Chondrocyte (in vitro differentiated cells): ENCODE data around the gene PTPRU. TPM values are rescaled to one million over a fixed set of nuclear protein-coding genes. Genes with fewer than 3 reads are reported as not detected.

ENCODE experiments used
- DNase-seq: peaks from one replicate; pipeline ENCODE4 v3.0.0; 2021; ENCODE audit warnings: mixed read lengths, low spot score
- H3K27ac Mint-ChIP-seq: one replicate; pipeline ENCODE4 v1.8.0; 2021; ENCODE audit warnings: mild to moderate bottlenecking, moderate library complexity, mixed read lengths; ENCODE audit not compliant: unreplicated experiment
- H3K27me3 Mint-ChIP-seq: 2 replicates; pipeline ENCODE4 v1.8.0; 2021; ENCODE audit warnings: low read depth, mixed read lengths
- H3K36me3 Mint-ChIP-seq: 2 replicates; pipeline ENCODE4 v1.8.0; 2021; ENCODE audit warnings: low read depth, mixed read lengths
- H3K4me1 Mint-ChIP-seq: 2 replicates; pipeline ENCODE4 v1.8.0; 2021; ENCODE audit warnings: low read depth, mild to moderate bottlenecking, mixed read lengths
- H3K4me3 Mint-ChIP-seq: one replicate; pipeline ENCODE4 v1.8.0; 2021; ENCODE audit warnings: mild to moderate bottlenecking, moderate library complexity, mixed read lengths; ENCODE audit not compliant: unreplicated experiment
- H3K9me3 Mint-ChIP-seq: 2 replicates; pipeline ENCODE4 v1.8.0; 2021; ENCODE audit warnings: low read depth, mixed read lengths
- total RNA-seq: library from RNA; stranded (reverse); gene quantifications from 3 replicates; pipeline ENCODE4 v1.2.1, GENCODE V29; 2021
- TF ChIP-seq, protein P1 (sequence below): fragments of 200-600 bp; sonication (generic); IDR thresholded peaks from 2 replicates; pipeline ENCODE4 v1.5.0; 2021; ENCODE audit warnings: antibody characterized with exemption, mild to moderate bottlenecking, moderate library complexity

Gene PTPRU
- total RNA-seq, 1 donor from 2014 or later: 12.6 TPM

DNA sequence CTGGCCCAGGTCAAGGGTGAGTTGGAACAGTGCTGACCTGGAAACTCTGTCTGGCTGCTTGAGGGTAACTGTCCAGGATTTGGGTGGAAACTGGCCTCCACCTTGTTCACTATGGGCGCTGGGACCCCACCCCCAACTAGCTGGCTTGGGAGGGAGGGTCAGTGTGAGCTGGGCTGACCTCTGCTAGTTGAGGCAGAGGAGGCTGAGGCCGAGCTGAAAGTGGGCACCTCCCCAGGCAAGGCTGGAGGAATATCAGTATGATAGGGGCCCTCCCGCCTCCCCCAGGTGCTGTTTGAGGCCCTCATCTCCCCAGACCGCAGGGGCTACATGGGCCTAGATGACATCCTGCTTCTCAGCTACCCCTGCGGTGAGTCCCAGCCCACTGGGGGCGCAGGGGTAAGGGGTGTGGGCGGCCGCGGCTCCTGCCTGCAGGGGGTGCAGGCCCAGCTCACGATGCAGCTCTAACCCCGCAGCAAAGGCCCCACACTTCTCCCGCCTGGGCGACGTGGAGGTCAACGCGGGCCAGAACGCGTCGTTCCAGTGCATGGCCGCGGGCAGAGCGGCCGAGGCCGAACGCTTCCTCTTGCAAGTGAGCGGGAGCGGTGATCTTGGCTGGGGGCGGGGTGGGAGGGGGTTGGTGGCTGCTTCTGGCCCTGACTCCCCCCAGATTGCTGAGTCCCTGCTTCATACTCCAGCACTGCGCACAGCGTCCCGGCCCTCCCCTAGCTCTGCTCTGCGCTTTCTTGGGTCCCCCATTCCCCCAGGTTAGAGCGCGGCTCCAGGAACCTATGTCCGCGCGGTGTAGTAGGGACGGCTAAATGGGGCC lies 22.9 kb downstream of the PTPRU start:
- Mint-ChIP-seq H3K36me3 (peaks cover 3% of the 10 kb centered on the region), H3K4me1 (peaks cover 20% of the 10 kb centered on the region), H3K4me3 (peak overlapping the region; percentile 54), H3K9me3 (no peaks in the 10 kb centered on the region), H3K27me3 (peaks cover 5% of the 10 kb centered on the region), H3K27ac (no peak overlapping the region)
- TF ChIP-seq, protein P1, sequence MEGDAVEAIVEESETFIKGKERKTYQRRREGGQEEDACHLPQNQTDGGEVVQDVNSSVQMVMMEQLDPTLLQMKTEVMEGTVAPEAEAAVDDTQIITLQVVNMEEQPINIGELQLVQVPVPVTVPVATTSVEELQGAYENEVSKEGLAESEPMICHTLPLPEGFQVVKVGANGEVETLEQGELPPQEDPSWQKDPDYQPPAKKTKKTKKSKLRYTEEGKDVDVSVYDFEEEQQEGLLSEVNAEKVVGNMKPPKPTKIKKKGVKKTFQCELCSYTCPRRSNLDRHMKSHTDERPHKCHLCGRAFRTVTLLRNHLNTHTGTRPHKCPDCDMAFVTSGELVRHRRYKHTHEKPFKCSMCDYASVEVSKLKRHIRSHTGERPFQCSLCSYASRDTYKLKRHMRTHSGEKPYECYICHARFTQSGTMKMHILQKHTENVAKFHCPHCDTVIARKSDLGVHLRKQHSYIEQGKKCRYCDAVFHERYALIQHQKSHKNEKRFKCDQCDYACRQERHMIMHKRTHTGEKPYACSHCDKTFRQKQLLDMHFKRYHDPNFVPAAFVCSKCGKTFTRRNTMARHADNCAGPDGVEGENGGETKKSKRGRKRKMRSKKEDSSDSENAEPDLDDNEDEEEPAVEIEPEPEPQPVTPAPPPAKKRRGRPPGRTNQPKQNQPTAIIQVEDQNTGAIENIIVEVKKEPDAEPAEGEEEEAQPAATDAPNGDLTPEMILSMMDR: no peak
- peak; percentile 77 for DNase-seq

DNA sequence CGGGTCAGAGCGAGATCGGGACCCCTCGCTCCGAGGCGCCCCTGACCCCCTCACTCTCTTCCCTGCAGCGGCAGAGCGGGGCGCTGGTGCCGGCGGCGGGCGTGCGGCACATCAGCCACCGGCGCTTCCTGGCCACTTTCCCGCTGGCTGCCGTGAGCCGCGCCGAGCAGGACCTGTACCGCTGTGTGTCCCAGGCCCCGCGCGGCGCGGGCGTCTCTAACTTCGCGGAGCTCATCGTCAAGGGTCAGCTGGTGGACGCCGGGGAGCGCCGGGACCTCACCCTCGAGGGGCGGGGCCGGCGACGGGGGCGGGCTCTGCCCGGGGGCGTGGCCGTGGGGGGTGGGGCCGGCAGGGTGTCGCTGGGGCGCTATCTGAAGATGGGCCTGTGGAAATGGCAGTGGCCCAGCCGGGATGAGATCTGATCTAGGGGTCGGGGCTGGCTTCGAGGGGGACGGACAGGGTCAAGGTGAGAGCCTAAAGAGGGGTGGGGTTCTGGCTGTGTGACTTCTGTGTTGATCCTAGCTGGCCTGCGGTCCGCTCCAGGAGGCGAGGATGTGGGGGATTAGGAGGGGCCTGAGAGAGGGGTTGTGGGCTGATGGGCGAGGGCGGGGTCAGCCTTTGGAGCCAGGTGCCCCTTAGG lies 23.6 kb downstream of the PTPRU start:
- TF ChIP-seq, protein P1: peak; percentile 3
- peak overlapping the region; percentile 45 for H3K27ac Mint-ChIP-seq
- H3K4me3 Mint-ChIP-seq: peak overlapping the region; percentile 63
- H3K9me3 Mint-ChIP-seq: no peaks in the 10 kb centered on the region
- H3K27me3 Mint-ChIP-seq: peaks cover 5% of the 10 kb centered on the region
- peaks cover 23% of the 10 kb centered on the region for H3K4me1 Mint-ChIP-seq
- peaks cover 3% of the 10 kb centered on the region for H3K36me3 Mint-ChIP-seq
- peak; percentile 77 for DNase-seq

DNA sequence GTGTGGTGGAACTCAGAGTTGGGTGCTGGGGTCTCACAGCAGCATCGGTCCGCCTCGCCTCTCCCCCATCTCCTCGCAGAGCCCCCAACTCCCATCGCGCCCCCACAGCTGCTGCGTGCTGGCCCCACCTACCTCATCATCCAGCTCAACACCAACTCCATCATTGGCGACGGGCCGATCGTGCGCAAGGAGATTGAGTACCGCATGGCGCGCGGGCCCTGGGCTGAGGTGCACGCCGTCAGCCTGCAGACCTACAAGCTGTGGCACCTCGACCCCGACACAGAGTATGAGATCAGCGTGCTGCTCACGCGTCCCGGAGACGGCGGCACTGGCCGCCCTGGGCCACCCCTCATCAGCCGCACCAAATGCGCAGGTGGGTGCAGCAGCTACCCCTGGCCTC lies 24.2 kb downstream of the PTPRU start:
- H3K36me3 Mint-ChIP-seq: peaks cover 3% of the 10 kb centered on the region
- H3K4me1 Mint-ChIP-seq: peaks cover 26% of the 10 kb centered on the region
- no peaks in the 10 kb centered on the region for H3K9me3 Mint-ChIP-seq
- TF ChIP-seq, protein P1: no peak
- H3K27me3 Mint-ChIP-seq: peaks cover 3% of the 10 kb centered on the region
- no peak overlapping the region for H3K4me3 Mint-ChIP-seq
- H3K27ac Mint-ChIP-seq: no peak overlapping the region
- peak; percentile 87 for DNase-seq

DNA sequence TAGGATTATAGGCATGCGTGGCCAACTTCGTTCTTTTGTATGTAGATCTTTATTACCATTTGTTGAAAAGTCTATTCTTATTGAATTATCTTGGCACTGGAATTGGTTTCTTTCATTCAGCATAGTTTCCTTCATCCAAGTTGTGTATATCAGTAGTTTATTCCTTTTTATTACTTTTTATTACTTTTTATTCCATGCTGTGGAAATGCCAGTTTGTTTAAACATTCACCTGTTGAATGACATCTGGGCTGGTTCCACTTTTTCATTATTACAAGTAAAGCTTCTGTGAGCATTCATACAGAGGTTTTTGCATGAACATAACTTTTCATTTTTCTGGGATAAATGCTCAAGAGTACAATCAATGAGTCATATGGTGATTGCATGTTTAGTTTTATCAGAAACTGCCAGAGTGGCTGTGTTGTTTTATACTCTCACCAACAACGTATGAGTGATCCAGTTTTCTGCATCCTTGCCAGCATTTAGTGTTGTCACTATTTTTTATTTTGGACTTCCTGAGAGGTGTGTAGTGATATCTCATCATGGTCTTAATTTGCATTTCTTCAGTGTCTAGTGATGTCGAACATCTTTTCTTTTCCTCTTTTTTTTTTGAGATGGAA lies 28.6 kb downstream of the PTPRU start:
- Mint-ChIP-seq H3K4me3 (no peak overlapping the region), H3K36me3 (peaks cover 1% of the 10 kb centered on the region), H3K27me3 (peaks cover 10% of the 10 kb centered on the region), H3K9me3 (no peaks in the 10 kb centered on the region), H3K4me1 (peaks cover 6% of the 10 kb centered on the region), H3K27ac (peak overlapping the region; percentile 51)
- DNase-seq: no peak
- TF ChIP-seq, protein P1: no peak

DNA sequence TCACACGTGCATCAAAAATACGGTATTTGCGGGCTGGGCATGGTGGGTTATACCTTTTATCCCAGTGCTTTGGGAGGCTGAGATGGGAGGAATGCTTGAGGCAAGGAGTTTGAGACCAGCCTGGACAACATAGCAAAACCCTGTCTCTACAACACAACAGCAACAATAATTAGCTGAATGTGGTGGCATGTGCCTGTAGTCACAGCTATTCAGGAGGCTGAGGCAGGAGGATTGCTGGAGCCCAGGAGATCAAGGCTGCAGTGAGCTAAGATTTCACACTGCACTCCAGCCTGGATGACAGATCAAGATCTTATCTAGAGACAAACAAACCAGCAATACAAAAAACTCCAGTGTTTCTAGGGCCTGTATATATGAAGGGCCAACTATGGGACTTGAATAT lies 30.6 kb downstream of the PTPRU start:
- H3K27me3 Mint-ChIP-seq: peaks cover 10% of the 10 kb centered on the region
- no peak overlapping the region for H3K27ac Mint-ChIP-seq
- no peaks in the 10 kb centered on the region for H3K9me3 Mint-ChIP-seq

More for the DNA sequence above, 30.6 kb downstream of the PTPRU start:
- no peak overlapping the region for H3K4me3 Mint-ChIP-seq
- peaks cover 1% of the 10 kb centered on the region for H3K36me3 Mint-ChIP-seq
- no peak for DNase-seq
- H3K4me1 Mint-ChIP-seq: peaks cover 19% of the 10 kb centered on the region
- TF ChIP-seq, protein P1: no peak
